GM18867 (cell line): ENCODE measurements around the gene RSF1.

Source experiments
- ATAC-seq: cut with Tn5 transposase; IDR thresholded peaks from one replicate; pipeline ENCODE4 v1.9.1; 2021; ENCODE audit warnings: mild to moderate bottlenecking, moderate library complexity; ENCODE audit not compliant: unreplicated experiment

Gene RSF1

DNA sequence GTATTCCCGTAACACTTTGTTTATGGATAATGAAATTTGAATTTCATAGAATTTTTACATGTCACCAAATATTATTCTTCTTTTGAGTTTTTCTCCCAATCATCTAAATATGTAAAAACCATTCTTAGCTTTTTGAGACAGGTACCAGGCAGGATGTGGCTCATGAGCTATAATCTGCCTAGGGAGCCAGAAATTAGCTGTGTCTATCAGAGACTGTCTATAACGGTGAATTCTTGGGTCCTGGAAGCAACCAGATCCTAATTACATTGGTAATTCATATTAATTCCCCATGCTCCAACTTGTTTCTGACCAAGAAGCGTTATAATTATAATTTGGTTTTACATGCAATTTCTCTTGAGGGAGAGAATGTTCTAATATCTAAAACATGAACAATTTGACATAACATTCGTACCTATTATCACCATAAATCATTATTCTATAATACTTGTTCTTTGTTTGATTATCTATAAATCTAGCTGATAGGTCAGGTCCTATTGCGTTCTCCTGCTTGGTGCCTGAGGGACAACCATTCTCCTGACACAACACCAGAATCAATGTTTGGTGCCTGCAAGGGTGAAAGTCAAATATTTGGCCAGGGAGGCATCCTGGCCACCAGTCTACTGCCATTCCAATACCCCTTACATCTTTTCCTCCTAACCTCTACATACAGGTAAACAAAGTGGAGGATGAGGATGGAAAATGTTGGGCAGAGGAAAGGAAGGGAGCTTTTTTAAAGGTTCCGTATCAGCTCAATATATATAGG is 69.9 kb downstream of the RSF1 start:
- ATAC-seq: no peak

- ATAC-seq: no peak
These were observed 71.3 kb downstream of the RSF1 start for GRCh38 chr11:77749232-77749631.

DNA sequence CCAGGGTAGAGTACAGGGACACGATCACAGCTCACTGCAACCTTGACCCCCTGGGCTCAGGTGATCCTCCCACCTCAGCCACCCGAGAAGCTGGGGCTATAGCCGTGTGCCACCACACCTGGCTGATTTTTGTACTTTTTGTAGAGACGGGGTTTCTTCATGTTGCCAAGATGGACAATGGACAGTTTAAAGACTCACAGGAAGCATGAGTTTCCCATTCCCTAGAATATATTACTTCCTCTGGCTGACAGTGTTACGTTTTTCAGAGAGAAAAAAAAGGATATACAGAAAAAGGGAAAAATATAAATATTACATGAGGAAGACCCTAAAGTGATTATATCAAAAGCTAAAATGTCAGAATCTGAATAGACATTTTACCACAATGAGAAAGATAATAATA is 72.3 kb downstream of the RSF1 start:
- no peak for ATAC-seq

GRCh38 chr11:77747381-77747969 is 73.0 kb downstream of the RSF1 start:
- ATAC-seq: no peak

GRCh38 chr11:77736473-77736872 is 84.0 kb downstream of the RSF1 start:
- ATAC-seq: no peak

DNA sequence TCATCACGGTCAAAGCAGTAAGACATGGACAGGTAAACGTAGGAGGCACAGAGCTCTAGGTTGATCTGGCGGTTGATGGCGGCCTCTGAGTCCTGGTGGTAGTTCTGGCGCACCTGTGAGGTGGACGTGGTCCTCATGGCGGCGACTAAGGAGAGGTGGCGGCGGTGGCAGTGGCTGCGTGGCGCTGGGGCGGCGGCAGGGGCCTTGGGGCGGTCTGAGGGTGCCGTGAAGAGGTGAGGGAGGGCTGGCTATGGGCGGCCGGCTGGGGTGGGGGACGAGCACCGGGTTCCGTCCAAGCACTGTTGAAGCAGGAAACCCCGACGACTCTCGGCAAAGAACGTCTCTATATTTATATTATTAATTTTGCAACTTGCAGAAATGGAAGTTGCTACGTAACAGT is 85.6 kb downstream of the RSF1 start:
- ATAC-seq: no peak

DNA sequence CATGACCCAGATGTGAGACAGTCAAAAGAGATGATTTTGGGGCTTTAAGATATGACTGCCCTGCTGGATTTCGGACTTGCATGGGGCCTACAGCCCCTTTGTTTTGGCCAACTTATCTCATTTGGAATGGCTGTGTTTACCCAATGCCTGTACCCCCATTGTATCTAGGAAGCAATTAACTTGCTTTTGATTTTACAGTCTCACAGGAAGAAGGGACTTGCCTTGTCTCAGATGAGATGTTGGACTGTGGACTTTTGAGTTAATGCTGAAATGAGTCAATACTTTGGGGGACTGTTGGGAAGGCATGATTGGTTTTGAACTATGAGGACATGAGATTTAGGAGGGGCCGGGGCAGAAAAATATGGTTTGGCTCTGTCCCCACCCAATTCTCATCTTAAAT is 88.4 kb downstream of the RSF1 start:
- no peak for ATAC-seq

DNA sequence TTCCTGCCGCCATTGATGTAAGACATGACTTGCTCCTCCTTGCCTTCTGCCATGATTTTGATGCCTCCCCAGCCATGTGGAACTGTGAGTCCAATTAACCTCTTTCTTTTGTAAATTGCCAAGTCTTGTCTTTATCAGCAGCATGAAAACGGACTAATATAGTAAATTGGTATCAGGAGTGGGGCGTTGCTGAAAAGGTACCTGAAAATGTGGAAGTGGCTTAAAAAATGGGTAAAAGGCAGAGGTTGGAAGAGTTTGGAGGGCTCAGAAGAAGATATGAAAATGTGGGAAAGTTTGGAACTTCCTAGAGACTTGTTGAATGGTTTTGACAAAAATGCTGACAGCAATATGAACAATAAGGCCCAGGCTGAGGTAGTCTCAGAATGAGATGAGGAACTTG is 89.7 kb downstream of the RSF1 start:
- no peak for ATAC-seq

GRCh38 chr11:77729063-77729462 is 91.5 kb downstream of the RSF1 start:
- ATAC-seq: no peak

- no peak for ATAC-seq
These were observed 92.2 kb downstream of the RSF1 start for GRCh38 chr11:77728203-77728786.

- ATAC-seq: no peak
These were observed 94.0 kb downstream of the RSF1 start for GRCh38 chr11:77726524-77726923.

DNA sequence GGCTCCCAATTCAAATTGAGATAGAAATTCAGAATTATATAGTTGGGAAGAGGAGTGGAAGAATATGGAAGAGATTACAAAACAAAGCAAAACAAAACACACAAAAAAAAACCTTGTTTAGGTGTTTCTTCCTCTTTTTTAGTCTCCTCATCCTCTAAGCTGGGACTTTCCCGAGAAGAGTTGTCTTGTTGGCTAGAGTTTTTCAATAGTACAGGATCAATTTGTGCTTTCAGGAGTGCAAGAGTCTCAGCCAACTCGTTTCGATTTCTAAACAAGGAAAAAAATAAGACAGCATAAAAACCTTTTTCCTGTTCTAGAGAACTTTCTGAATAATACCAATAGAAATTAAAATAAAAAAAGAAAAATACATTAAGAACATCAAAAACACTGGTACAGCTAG is 95.1 kb downstream of the RSF1 start:
- ATAC-seq: peak; percentile 45

- no peak for ATAC-seq
These were observed 95.9 kb downstream of the RSF1 start for GRCh38 chr11:77724636-77725035.

DNA sequence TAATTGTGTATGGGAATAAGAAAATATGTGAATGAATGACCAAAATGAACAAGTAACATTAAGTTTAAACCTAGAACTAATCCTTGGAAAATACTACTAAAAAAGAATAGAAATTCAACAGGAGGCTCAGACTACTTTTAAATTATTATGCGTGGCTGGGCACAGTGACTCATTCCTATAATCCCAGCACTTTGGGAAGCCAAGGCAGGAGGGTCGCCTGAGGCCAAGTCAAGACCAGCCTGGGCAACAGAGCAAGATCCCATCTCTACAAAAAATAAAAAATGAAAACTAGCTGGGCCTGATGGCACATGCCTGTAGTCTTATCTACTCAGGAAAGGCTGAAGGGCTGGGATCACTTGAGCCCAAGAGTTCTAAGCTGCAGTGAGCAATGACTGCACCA is 97.5 kb downstream of the RSF1 start:
- ATAC-seq: no peak

DNA sequence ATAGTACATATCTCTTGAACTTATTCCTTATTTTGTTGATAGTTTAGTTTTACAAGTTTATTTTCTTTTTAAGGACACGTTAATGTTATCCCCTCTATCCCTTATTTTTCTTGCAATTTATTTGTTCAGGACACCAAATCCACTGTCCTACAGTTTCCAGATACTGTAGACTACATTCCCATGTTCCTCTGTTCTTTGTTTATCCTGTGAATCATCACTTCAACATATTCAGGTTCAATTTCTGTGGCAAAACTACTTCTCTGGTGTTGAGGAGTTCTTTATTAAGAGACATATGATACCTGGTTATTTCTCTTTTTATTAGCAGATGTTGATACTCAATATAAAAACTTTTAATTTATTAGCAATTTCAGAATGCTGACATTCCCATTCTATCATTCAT is 110.2 kb downstream of the RSF1 start:
- no peak for ATAC-seq

GRCh38 chr11:77705876-77706579 is 114.5 kb downstream of the RSF1 start:
- ATAC-seq: no peak

- no peak for ATAC-seq
These were observed 115.2 kb downstream of the RSF1 start for GRCh38 chr11:77705195-77705875.

DNA sequence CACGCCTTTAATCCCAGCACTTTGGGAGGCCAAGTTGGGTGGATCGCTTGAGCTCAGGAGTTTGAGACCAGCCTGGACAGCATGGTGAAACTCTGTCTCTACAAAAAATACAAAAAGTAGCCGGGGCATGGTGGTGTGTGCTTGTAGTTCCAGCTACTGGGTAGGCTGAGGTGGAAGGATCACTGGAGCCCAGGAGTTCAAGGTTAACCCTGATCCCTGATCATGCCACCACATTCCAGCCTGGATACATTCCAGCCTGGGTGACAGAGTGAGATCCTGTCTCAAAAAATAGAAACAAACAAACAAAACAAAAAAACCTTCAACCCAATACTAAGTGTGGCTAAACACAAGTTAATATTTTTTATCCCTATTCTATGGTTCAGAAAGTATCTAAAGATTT is 116.5 kb downstream of the RSF1 start:
- ATAC-seq: no peak

- ATAC-seq: no peak
These were observed 121.1 kb downstream of the RSF1 start for GRCh38 chr11:77699425-77699824.

DNA sequence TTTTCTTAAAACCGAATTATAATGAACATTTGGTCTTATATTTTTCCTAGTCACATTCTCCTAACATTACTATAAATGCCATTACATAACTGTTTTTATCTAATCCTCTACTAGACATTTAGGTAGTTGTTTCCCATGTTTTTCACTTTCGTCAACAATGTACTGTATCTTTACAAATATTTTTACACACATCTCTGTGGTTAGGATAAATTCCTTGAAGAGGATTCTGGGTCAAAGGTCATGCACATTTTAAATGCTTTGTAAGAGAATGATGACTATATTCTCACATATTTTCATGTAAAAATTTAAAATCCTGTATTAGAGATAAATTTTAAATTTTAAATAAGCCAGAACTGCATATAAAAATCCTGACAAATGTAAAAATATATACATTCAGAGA is 121.6 kb downstream of the RSF1 start:
- no peak for ATAC-seq

- ATAC-seq: no peak
These were observed 122.7 kb downstream of the RSF1 start for GRCh38 chr11:77697865-77698264.
